Osteoblast (primary cell): Measurements from ENCODE around the gene RHBDD1. TPM values are rescaled to one million over a fixed set of nuclear protein-coding genes. Genes with fewer than 3 reads are reported as not detected.
A peak's percentile ranks its signal among the peaks of the same experiment; 100 is the strongest.
"Not testable (repeated sequence)": the region's sequence is repeated elsewhere in the genome, so short reads cannot be mapped to it uniquely, and the experiment has no call there.

ENCODE experiments used
- DNase-seq: peaks from one replicate; pipeline ENCODE4 v3.0.0; 2011; ENCODE audit warnings: low spot score, mixed read lengths; ENCODE audit not compliant: insufficient read length; ENCODE audit errors: missing footprints
- H2AFZ ChIP-seq: 2 replicates; pipeline ENCODE4 v1.6.0; 2011; ENCODE audit warnings: mild to moderate bottlenecking, low read length
- H3K27ac ChIP-seq: 2 replicates; pipeline ENCODE4 v1.5.1; 2011; ENCODE audit warnings: mild to moderate bottlenecking, low read depth, low read length, moderate library complexity
- H3K27me3 ChIP-seq: 2 replicates; pipeline ENCODE4 v1.6.0; 2012; ENCODE audit warnings: mild to moderate bottlenecking, control low read depth, inconsistent platforms, low read length, moderate library complexity; ENCODE audit not compliant: insufficient read depth
- H3K36me3 ChIP-seq: 2 replicates; pipeline ENCODE4 v1.5.1; 2011; ENCODE audit warnings: mild to moderate bottlenecking, low read length, control low read depth, moderate library complexity; ENCODE audit not compliant: insufficient read depth
- H3K4me1 ChIP-seq: 2 replicates; pipeline ENCODE4 v1.5.1; 2011; ENCODE audit warnings: mild to moderate bottlenecking, low read length, control low read depth, moderate library complexity; ENCODE audit not compliant: insufficient read depth
- H3K4me2 ChIP-seq: 2 replicates; pipeline ENCODE4 v1.6.0; 2011; ENCODE audit warnings: mild to moderate bottlenecking, low read length; ENCODE audit not compliant: insufficient read depth
- H3K4me3 ChIP-seq: fragments of 200-600 bp; sonication (generic); 3 replicates; pipeline ENCODE4 v1.5.1; 2012; ENCODE audit warnings: mild to moderate bottlenecking, low read length, inconsistent platforms; ENCODE audit not compliant: insufficient read depth
- H3K79me2 ChIP-seq: 2 replicates; pipeline ENCODE4 v1.6.0; 2012; ENCODE audit warnings: mild to moderate bottlenecking, low read length, control low read depth, inconsistent platforms; ENCODE audit not compliant: insufficient read depth
- H3K9me3 ChIP-seq: 2 replicates; pipeline ENCODE4 v1.5.1; 2011; ENCODE audit warnings: low read depth, low read length, control low read depth
- H4K20me1 ChIP-seq: 2 replicates; pipeline ENCODE4 v1.6.0; 2012; ENCODE audit warnings: mild to moderate bottlenecking, low read length, control low read depth; ENCODE audit not compliant: insufficient read depth
- total RNA-seq: library from RNA; depleted of rRNA; stranded (reverse); fragments of >200 nt; gene quantifications from 2 replicates; pipeline ENCODE4 v1.2.3, GENCODE V29; 2012
- TF ChIP-seq, protein P1 (sequence below): IDR thresholded peaks from 2 replicates; pipeline ENCODE4 v1.5.1; 2011; ENCODE audit warnings: mild to moderate bottlenecking, low read depth, low read length, moderate library complexity; ENCODE audit errors: extremely low read depth

Gene RHBDD1
- total RNA-seq, 1 donor = 25.3 TPM

GRCh38 chr2:226831266-226831665 is 4.6 kb upstream of the RHBDD1 start:
- no peak overlapping the region for H3K27ac ChIP-seq
- peaks cover 2% of the 10 kb centered on the region for H3K79me2 ChIP-seq
- no peak overlapping the region for H3K4me3 ChIP-seq
- no peaks in the 10 kb centered on the region for H3K27me3 ChIP-seq
- TF ChIP-seq, protein P1, sequence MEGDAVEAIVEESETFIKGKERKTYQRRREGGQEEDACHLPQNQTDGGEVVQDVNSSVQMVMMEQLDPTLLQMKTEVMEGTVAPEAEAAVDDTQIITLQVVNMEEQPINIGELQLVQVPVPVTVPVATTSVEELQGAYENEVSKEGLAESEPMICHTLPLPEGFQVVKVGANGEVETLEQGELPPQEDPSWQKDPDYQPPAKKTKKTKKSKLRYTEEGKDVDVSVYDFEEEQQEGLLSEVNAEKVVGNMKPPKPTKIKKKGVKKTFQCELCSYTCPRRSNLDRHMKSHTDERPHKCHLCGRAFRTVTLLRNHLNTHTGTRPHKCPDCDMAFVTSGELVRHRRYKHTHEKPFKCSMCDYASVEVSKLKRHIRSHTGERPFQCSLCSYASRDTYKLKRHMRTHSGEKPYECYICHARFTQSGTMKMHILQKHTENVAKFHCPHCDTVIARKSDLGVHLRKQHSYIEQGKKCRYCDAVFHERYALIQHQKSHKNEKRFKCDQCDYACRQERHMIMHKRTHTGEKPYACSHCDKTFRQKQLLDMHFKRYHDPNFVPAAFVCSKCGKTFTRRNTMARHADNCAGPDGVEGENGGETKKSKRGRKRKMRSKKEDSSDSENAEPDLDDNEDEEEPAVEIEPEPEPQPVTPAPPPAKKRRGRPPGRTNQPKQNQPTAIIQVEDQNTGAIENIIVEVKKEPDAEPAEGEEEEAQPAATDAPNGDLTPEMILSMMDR = no peak
- H2AFZ ChIP-seq = no peak overlapping the region
- peaks cover 4% of the 10 kb centered on the region for H3K4me1 ChIP-seq
- H3K36me3 ChIP-seq = no peaks in the 10 kb centered on the region
- DNase-seq = no peak
- H4K20me1 ChIP-seq = no peaks in the 10 kb centered on the region
- no peaks in the 10 kb centered on the region for H3K9me3 ChIP-seq
- H3K4me2 ChIP-seq = no peak overlapping the region

DNA sequence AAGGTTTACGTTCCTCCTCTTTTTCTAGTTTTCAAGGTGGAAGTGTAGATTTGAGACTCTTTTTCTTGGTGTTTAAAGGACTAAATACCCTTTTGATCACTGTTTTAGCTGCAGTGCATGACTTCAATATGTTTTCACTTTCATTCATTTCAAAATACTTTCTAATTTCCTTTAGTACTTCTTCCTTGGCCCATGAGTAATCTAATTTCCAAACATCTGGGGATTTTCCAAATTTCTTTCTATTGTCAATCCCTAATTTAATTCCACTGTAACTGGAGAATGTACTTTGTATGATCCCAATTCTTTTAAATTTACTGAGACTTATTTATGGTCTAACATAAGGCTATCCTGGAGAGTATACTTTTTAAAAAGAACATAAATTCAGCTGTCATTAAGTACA is 3.8 kb upstream of the RHBDD1 start:
- H4K20me1 ChIP-seq = no peaks in the 10 kb centered on the region
- H3K4me2 ChIP-seq = no peak overlapping the region
- no peaks in the 10 kb centered on the region for H3K36me3 ChIP-seq
- H3K4me1 ChIP-seq = peaks cover 9% of the 10 kb centered on the region
- H3K79me2 ChIP-seq = peaks cover 7% of the 10 kb centered on the region
- no peak overlapping the region for H3K27ac ChIP-seq
- DNase-seq = no peak
- no peak overlapping the region for H3K4me3 ChIP-seq
- TF ChIP-seq, protein P1 = no peak
- no peaks in the 10 kb centered on the region for H3K27me3 ChIP-seq
- no peaks in the 10 kb centered on the region for H3K9me3 ChIP-seq
- H2AFZ ChIP-seq = no peak overlapping the region

DNA sequence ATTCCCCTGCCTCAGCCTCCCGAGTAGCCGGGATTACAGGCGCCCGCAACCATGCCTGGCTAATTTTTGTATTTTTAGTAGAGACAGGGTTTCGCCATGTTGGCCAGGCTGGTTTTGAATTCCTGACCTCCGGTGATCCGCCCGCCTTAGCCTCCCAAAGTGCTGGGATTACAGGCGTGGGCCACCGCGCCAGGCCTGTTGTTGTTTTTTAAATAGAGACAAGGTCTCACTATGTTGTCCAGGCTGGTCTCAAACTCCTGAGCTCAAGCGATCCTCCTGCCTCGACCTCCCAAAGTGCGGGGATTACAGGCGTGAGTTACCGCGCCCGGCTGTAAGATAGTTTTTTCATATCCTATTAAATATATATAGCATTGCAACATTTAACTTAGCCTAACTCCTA is 974 bp upstream of the RHBDD1 start:
- H3K4me2 ChIP-seq = peak overlapping the region; percentile 93
- H4K20me1 ChIP-seq, H3K9me3 ChIP-seq, DNase-seq, H3K27me3 ChIP-seq, H3K27ac ChIP-seq, H3K36me3 ChIP-seq: not testable (repeated sequence)
- peak overlapping the region; percentile 90 for H3K4me3 ChIP-seq
- peaks cover 23% of the 10 kb centered on the region for H3K79me2 ChIP-seq
- H3K4me1 ChIP-seq = peaks cover 11% of the 10 kb centered on the region
- peak overlapping the region; percentile 96 for H2AFZ ChIP-seq

DNA sequence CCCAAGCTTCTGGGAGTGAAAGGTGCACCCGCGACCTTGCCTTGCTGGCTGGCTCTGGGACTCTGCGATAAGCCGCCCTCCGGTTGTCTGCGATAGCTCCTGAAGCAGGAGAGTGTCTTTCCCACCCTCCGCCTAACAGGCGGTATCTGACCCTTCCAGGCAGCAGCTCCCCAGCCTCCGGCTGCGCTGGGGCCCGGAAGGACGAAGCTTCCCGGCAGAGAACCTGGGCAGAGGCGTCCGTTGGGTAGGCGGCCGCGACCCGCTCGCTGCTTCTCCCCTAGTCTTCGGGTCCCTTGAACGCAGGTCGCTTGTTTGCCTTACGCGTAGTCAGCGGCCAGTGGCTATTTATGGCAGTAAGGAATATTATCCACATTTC is 446 bp upstream of the RHBDD1 start:
- H3K9me3 ChIP-seq = no peaks in the 10 kb centered on the region
- H2AFZ ChIP-seq = peak overlapping the region; percentile 96
- TF ChIP-seq, protein P1 = no peak
- peak overlapping the region; percentile 93 for H3K4me2 ChIP-seq
- peak; percentile 35 for DNase-seq
- H3K4me3 ChIP-seq = peak overlapping the region; percentile 90
- peaks cover 4% of the 10 kb centered on the region for H3K36me3 ChIP-seq
- H3K27me3 ChIP-seq = no peaks in the 10 kb centered on the region
- peaks cover 11% of the 10 kb centered on the region for H3K4me1 ChIP-seq
- peaks cover 23% of the 10 kb centered on the region for H3K79me2 ChIP-seq
- H4K20me1 ChIP-seq = no peaks in the 10 kb centered on the region
- H3K27ac ChIP-seq = peak overlapping the region; percentile 95

DNA sequence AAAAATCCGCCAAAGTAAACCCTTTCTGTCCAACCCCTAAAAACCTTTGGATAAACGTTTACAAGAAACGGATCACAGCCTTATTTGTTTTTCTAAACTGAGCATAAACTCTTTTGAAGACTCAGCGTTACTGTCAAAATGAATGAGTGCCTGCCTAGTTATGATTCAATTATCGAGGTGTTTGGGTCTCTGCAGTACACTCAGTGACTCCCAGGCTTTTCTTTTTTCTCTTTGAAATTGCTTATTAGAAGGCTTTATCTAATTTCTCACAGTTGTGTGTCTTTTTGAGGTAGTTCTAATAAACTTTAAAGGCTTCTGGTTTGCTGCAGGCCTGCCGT is 663 bp downstream of the RHBDD1 start:
- Histone ChIP-seq H3K4me1 (peaks cover 11% of the 10 kb centered on the region), H4K20me1 (no peaks in the 10 kb centered on the region), H3K27me3 (no peaks in the 10 kb centered on the region), H3K4me2 (peak overlapping the region; percentile 93), H3K9me3 (no peaks in the 10 kb centered on the region), H3K79me2 (peaks cover 27% of the 10 kb centered on the region), H2AFZ (peak overlapping the region; percentile 96), H3K4me3 (peak overlapping the region; percentile 90), H3K36me3 (peaks cover 4% of the 10 kb centered on the region), H3K27ac (peak overlapping the region; percentile 95)
- no peak for DNase-seq
- TF ChIP-seq, protein P1 = no peak
